GM12872 (cell line): ENCODE data around the gene TMSB10.

ENCODE experiments used
- CTCF ChIP-seq: IDR thresholded peaks from 3 replicates; pipeline ENCODE4 v1.5.1; 2011; ENCODE audit warnings: low read depth, mild to moderate bottlenecking, low read length, moderate library complexity; ENCODE audit not compliant: insufficient read depth

Gene TMSB10

GRCh38 chr2:84925336-84925723 is 19.9 kb downstream of the TMSB10 start:
- no peak for TF ChIP-seq CTCF

GRCh38 chr2:84925724-84926376 is 20.4 kb downstream of the TMSB10 start:
- TF ChIP-seq CTCF, result peak; percentile 98

- no peak for TF ChIP-seq CTCF
These were observed 21.8 kb downstream of the TMSB10 start for GRCh38 chr2:84927275-84927627.

GRCh38 chr2:84931384-84931821 is 25.9 kb downstream of the TMSB10 start:
- no peak for TF ChIP-seq CTCF

- TF ChIP-seq CTCF, result no peak
These were observed 32.9 kb downstream of the TMSB10 start for GRCh38 chr2:84938194-84938879.

- peak; percentile 22; the same call in 1 of the 3 replicates for TF ChIP-seq CTCF
These were observed 34.1 kb downstream of the TMSB10 start for GRCh38 chr2:84939426-84940087.

- no peak for TF ChIP-seq CTCF
These were observed 34.6 kb downstream of the TMSB10 start for GRCh38 chr2:84940088-84940470.
